PC-3 (cell line): ENCODE data around the gene FTO.

Experiments used
- EZH2 ChIP-seq: fragments of 300-600 bp; sonication (generic); IDR thresholded peaks from one replicate; pipeline ENCODE4 v1.6.1; 2017; ENCODE audit warnings: antibody characterized with exemption, mild to moderate bottlenecking, low read length; ENCODE audit not compliant: unreplicated experiment
- TF ChIP-seq, protein P1 (sequence below): fragments of 300-600 bp; sonication (generic); conservative IDR thresholded peaks from 2 replicates; pipeline ENCODE4 v1.5.1; 2017; ENCODE audit warnings: antibody characterized with exemption, low read depth, mild to moderate bottlenecking, low read length

DNA sequence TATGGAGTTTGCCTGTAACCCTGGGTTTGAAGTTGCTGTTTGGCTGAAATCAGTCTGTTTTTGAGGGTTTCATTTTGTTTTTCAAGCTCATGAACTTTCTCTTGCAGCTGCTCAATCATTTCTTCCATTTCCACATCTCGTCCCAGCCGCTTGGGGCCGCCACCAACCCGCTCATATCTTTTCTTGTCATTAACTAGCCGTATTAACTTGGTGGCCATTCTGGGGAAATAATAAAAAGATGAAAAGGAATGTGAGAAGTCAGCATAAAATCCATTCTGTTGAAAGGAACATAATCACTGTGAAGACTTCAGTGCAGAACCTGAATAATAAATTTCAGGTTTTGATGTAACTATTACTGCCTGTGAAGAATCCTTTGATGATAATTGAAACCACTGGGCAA is 11.8 kb upstream of the FTO start:
- TF ChIP-seq, protein P1, sequence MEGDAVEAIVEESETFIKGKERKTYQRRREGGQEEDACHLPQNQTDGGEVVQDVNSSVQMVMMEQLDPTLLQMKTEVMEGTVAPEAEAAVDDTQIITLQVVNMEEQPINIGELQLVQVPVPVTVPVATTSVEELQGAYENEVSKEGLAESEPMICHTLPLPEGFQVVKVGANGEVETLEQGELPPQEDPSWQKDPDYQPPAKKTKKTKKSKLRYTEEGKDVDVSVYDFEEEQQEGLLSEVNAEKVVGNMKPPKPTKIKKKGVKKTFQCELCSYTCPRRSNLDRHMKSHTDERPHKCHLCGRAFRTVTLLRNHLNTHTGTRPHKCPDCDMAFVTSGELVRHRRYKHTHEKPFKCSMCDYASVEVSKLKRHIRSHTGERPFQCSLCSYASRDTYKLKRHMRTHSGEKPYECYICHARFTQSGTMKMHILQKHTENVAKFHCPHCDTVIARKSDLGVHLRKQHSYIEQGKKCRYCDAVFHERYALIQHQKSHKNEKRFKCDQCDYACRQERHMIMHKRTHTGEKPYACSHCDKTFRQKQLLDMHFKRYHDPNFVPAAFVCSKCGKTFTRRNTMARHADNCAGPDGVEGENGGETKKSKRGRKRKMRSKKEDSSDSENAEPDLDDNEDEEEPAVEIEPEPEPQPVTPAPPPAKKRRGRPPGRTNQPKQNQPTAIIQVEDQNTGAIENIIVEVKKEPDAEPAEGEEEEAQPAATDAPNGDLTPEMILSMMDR: peak; percentile 72
- TF ChIP-seq EZH2: no peak
